Measurements from ENCODE around the gene CELF4. TPM values are rescaled to one million over a fixed set of nuclear protein-coding genes. Genes with fewer than 3 reads are reported as not detected.

The CELF4 gene
- total RNA-seq, 4 donors from 2014 or later, result 0.32 to 0.81 (median 0.77) TPM

DNA sequence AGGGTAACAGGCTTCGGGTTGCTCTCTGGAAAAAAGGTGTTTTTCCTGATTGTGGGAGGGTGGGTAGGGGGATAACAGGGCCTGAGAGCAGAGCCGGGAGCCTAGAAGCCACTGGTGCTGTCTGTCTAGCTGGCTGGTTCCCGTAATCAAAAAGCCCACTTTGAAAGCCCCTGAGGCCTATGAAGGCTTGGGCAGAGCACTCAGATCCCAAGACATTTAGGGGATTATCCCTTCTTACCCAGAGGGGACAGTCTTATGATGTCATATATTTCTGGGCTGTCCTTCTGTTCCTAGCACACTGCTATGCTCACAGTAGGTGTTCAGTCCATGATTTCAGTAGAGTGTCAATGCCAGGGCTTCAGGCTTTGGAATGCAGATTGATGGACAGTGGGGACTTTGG lies 45.1 kb downstream of the CELF4 start:
- no peak for ATAC-seq
- Histone ChIP-seq H3K9me3 (no peaks in the 10 kb centered on the region), H3K4me1 (peaks cover 0 to 6% (median 0%) of the 10 kb centered on the region in 3 donors), H3K4me3 (no peak overlapping the region), H3K36me3 (no peaks in the 10 kb centered on the region), H3K27me3 (peaks cover 65% of the 10 kb centered on the region), H3K27ac (no peak overlapping the region)
- WGBS, 2 donors (ENCODE audit: low coverage in 1 of 2), result 90% methylated on average over 2 of the region's 3 CpGs; no CpG with 5 or more reads in 1 of the 2 donors
- TF ChIP-seq CTCF (IDR thresholded peaks at IDR 0.05), result no peak
- TF ChIP-seq POLR2A (IDR thresholded peaks at IDR 0.05), result no peak
- no peak for TF ChIP-seq POLR2AphosphoS5 (IDR thresholded peaks at IDR 0.05)
- no peak for TF ChIP-seq EP300 (IDR thresholded peaks at IDR 0.05)

- no peak for ATAC-seq
- TF ChIP-seq POLR2A (IDR thresholded peaks at IDR 0.05) (no peak), CTCF (IDR thresholded peaks at IDR 0.05) (no peak), EP300 (IDR thresholded peaks at IDR 0.05) (no peak), POLR2AphosphoS5 (IDR thresholded peaks at IDR 0.05) (no peak)
- Histone ChIP-seq H3K4me1 (peaks cover 0 to 3% (median 0%) of the 10 kb centered on the region in 3 donors), H3K27me3 (peaks cover 56% of the 10 kb centered on the region), H3K9me3 (no peaks in the 10 kb centered on the region), H3K4me3 (no peak overlapping the region), H3K36me3 (no peaks in the 10 kb centered on the region), H3K27ac (no peak overlapping the region)
- WGBS, 2 donors (ENCODE audit: low coverage in 1 of 2), result 57 to 63% methylated on average over 4 to 7 of the region's 9 CpGs
Measured at GRCh38 chr18:37519510-37520135, 46.0 kb downstream of the CELF4 start.

- 57 to 68% methylated on average over 3 of the region's 5 CpGs for WGBS, 2 donors (ENCODE audit: low coverage in 1 of 2)
- no peak for ATAC-seq
- TF ChIP-seq POLR2AphosphoS5 (IDR thresholded peaks at IDR 0.05) (no peak), POLR2A (IDR thresholded peaks at IDR 0.05) (no peak), EP300 (IDR thresholded peaks at IDR 0.05) (no peak), CTCF (IDR thresholded peaks at IDR 0.05) (no peak)
- Histone ChIP-seq H3K36me3 (no peaks in the 10 kb centered on the region), H3K4me1 (no peaks in the 10 kb centered on the region), H3K9me3 (no peaks in the 10 kb centered on the region), H3K27ac (no peak overlapping the region), H3K27me3 (peaks cover 40% of the 10 kb centered on the region), H3K4me3 (no peak overlapping the region)
Measured at GRCh38 chr18:37516361-37516853, 49.2 kb downstream of the CELF4 start.

DNA sequence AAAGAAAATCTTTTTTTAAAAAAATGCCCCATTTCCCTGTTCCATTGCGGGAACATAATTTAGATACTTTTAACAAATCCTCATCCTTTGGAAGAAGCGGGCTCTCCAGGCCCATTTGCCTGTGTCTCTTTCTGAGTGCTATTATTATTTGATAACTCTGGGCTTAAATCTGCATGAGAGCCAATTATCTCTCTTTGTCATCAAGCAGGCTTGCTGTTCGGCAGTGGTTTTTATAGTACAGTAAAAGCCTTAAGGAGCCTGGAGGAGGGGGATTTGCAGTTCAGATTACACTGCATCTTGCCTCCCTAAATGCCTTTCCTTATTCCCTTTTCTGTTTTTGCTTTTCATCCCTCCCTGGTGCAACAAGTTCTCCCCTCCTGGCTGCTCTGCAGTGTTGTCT lies 50.6 kb downstream of the CELF4 start:
- Histone ChIP-seq H3K4me1 (no peaks in the 10 kb centered on the region), H3K27me3 (peaks cover 48% of the 10 kb centered on the region), H3K36me3 (no peaks in the 10 kb centered on the region), H3K27ac (no peak overlapping the region), H3K9me3 (peaks cover 0 to 8% (median 0%) of the 10 kb centered on the region in 3 donors), H3K4me3 (no peak overlapping the region)
- ATAC-seq, result no peak
- no peak for TF ChIP-seq CTCF (IDR thresholded peaks at IDR 0.05)
- TF ChIP-seq POLR2AphosphoS5 (IDR thresholded peaks at IDR 0.05), result no peak
- TF ChIP-seq POLR2A (IDR thresholded peaks at IDR 0.05), result no peak
- TF ChIP-seq EP300 (IDR thresholded peaks at IDR 0.05), result no peak
- WGBS, 2 donors (ENCODE audit: low coverage in 1 of 2), result 93 to 94% methylated on average over 3 of the region's 3 CpGs

GRCh38 chr18:37512400-37512799 lies 53.2 kb downstream of the CELF4 start:
- TF ChIP-seq POLR2AphosphoS5 (IDR thresholded peaks at IDR 0.05), result no peak
- no peak for TF ChIP-seq POLR2A (IDR thresholded peaks at IDR 0.05)
- no peak for TF ChIP-seq EP300 (IDR thresholded peaks at IDR 0.05)
- no peak for TF ChIP-seq CTCF (IDR thresholded peaks at IDR 0.05)
- 59 to 71% methylated on average over 2 of the region's 2 CpGs for WGBS, 2 donors (ENCODE audit: low coverage in 1 of 2)
- peaks cover 0 to 19% (median 0%) of the 10 kb centered on the region in 3 donors for H3K9me3 ChIP-seq
- no peaks in the 10 kb centered on the region for H3K36me3 ChIP-seq
- H3K27me3 ChIP-seq, result peaks cover 36% of the 10 kb centered on the region
- H3K27ac ChIP-seq, result no peak overlapping the region
- H3K4me1 ChIP-seq, result no peaks in the 10 kb centered on the region
- H3K4me3 ChIP-seq, result no peak overlapping the region
- no peak for ATAC-seq
